Activated CD8-positive, alpha-beta T cell treated with anti-CD3 and anti-CD28 coated beads for 36 hours (primary cell): ENCODE measurements around the gene CEBPG. TPM values are rescaled to one million over a fixed set of nuclear protein-coding genes. Genes with fewer than 3 reads are reported as not detected.

Source experiments
- ATAC-seq: fragments of 200-7000 bp; cut with Tn5 transposase; one replicate; pipeline ENCODE4 v1.10.0; 2021; ENCODE audit warnings: mild to moderate bottlenecking, moderate library complexity
- CTCF ChIA-PET: fragments of 350-600 bp; sonication (Branson Sonifier 250); formaldehyde crosslinking; loops from one replicate; lab custom pipeline; 2021; ENCODE audit warnings: antibody characterized with exemption; lab: Charles Lee
- POLR2A ChIA-PET: fragments of 350-600 bp; sonication (Branson Sonifier 250); formaldehyde crosslinking; loops from one replicate; lab custom pipeline; 2021; ENCODE audit warnings: antibody characterized with exemption; lab: Charles Lee
- DNase-seq: peaks from one replicate; pipeline ENCODE4 v3.0.0-alpha.2; 2020
- H3K27ac Mint-ChIP-seq: one replicate; pipeline ENCODE4 v1.8.0; 2021; ENCODE audit warnings: mild to moderate bottlenecking, mixed read lengths
- H3K27me3 Mint-ChIP-seq: one replicate; pipeline ENCODE4 v1.8.0; 2021; ENCODE audit warnings: mixed read lengths
- H3K36me3 Mint-ChIP-seq: one replicate; pipeline ENCODE4 v1.8.0; 2021; ENCODE audit warnings: low read depth, mixed read lengths
- H3K4me1 Mint-ChIP-seq: one replicate; pipeline ENCODE4 v1.8.0; 2021; ENCODE audit warnings: low read depth, mixed read lengths
- H3K4me3 Mint-ChIP-seq: one replicate; pipeline ENCODE4 v1.8.0; 2021; ENCODE audit warnings: mild to moderate bottlenecking, moderate library complexity, mixed read lengths
- H3K9me3 Mint-ChIP-seq: one replicate; pipeline ENCODE4 v1.8.0; 2021; ENCODE audit warnings: mixed read lengths
- intact Hi-C: fragments of 100-400 bp; cut with micrococcal nuclease; formaldehyde crosslinking; loops from one replicate; pipeline ENCODE4 v1.10.0; 2022
- total RNA-seq, 2 experiments: library from RNA; stranded (reverse); gene quantifications; one replicate each; pipeline ENCODE4 v1.2.3, GENCODE V29; 2021
- TF ChIP-seq, protein P1 (sequence below): fragments of 200-600 bp; IDR thresholded peaks from one replicate; pipeline ENCODE4 v1.8.0; 2022; ENCODE audit warnings: antibody characterized with exemption, mild to moderate bottlenecking

Gene CEBPG
- total RNA-seq, 2 experiments from 2014 or later = 28.3 to 30.1 TPM

DNA sequence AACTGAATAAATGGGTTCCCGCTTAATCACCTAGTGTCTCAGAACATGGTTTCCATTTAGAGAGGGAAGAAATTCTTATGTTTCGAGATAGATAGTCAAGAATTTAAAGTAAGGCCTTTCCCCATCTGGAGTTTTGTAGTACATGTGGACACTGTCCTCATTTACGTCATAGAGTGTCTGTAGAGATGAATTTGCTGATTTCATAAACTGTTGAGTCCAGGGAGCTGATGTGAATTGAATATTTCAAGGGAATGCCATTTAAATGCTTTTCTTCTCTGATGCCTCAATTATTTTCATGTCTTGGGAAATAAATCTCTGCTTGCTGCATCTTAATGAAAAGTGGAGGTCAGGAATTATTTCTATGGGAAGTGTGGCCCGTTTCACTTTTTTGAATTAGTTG lies 9.5 kb downstream of the CEBPG start:
- Mint-ChIP-seq H3K27me3 (no peaks in the 10 kb centered on the region), H3K4me3 (no peak overlapping the region), H3K36me3 (peaks cover 26% of the 10 kb centered on the region), H3K4me1 (peaks cover 26% of the 10 kb centered on the region), H3K9me3 (no peaks in the 10 kb centered on the region), H3K27ac (no peak overlapping the region)
- TF ChIP-seq, protein P1, sequence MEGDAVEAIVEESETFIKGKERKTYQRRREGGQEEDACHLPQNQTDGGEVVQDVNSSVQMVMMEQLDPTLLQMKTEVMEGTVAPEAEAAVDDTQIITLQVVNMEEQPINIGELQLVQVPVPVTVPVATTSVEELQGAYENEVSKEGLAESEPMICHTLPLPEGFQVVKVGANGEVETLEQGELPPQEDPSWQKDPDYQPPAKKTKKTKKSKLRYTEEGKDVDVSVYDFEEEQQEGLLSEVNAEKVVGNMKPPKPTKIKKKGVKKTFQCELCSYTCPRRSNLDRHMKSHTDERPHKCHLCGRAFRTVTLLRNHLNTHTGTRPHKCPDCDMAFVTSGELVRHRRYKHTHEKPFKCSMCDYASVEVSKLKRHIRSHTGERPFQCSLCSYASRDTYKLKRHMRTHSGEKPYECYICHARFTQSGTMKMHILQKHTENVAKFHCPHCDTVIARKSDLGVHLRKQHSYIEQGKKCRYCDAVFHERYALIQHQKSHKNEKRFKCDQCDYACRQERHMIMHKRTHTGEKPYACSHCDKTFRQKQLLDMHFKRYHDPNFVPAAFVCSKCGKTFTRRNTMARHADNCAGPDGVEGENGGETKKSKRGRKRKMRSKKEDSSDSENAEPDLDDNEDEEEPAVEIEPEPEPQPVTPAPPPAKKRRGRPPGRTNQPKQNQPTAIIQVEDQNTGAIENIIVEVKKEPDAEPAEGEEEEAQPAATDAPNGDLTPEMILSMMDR = no peak
- ChIA-PET CTCF (interaction anchor here (1.2 to 2.4 kb wide), 4 partner anchors 24 to 137 kb away, joined by 3 to 6 read pairs (median 4); no protein-coding TSS in a partner anchor), POLR2A (interaction anchor here (0.6 to 1.2 kb wide), 3 partner anchors 9 to 115 kb away, joined by 3 read pairs; partner anchors contain the start of genes CEBPA and CEBPG)
- intact Hi-C loops = no loop called here
- ATAC-seq (no peak), DNase-seq (no peak)

- H3K27ac Mint-ChIP-seq = no peak overlapping the region
- DNase-seq = no peak
- intact Hi-C loops = no loop called here
- H3K36me3 Mint-ChIP-seq = peaks cover 24% of the 10 kb centered on the region
- H3K27me3 Mint-ChIP-seq = no peaks in the 10 kb centered on the region
- no peaks in the 10 kb centered on the region for H3K9me3 Mint-ChIP-seq
- peaks cover 19% of the 10 kb centered on the region for H3K4me1 Mint-ChIP-seq
- ATAC-seq = no peak
- TF ChIP-seq, protein P1 = no peak
- CTCF ChIA-PET = interaction anchor here (1.2 to 1.3 kb wide), 2 partner anchors 23 to 138 kb away, joined by 3 to 4 read pairs; no protein-coding TSS in a partner anchor
- POLR2A ChIA-PET = interaction anchor here (0.5 to 0.9 kb wide), 2 partner anchors 82 to 980 kb away, joined by 3 read pairs; partner anchors contain the start of gene CEBPA
- H3K4me3 Mint-ChIP-seq = no peak overlapping the region
Measured at GRCh38 chr19:33383720-33384292, 10.3 kb downstream of the CEBPG start.

DNA sequence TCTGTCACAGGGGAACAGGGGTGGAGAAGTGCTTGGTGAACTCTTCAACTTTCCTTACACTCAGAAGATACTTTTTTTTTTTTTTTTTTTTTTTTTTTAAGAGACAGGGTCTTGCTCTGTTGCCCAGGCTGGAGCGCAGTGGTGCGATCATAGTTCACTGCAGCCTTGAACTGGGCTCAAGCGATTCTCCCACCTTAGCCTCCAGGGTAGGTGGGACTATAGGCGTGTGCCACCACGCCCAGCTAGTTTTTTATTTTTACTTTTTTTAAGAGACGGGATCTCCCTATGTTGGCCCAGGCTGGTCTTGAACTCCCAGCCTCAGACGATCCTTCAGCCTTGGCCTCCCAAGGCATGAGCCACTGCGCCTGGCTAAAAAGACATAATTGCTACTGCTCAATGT lies 11.5 kb downstream of the CEBPG start:
- no peak for ATAC-seq
- peaks cover 11% of the 10 kb centered on the region for H3K4me1 Mint-ChIP-seq
- TF ChIP-seq, protein P1 = no peak
- no peaks in the 10 kb centered on the region for H3K9me3 Mint-ChIP-seq
- ChIA-PET CTCF (interaction anchor here (2.1 kb wide), 1 partner anchor 22 kb away, joined by 5 read pairs; no protein-coding TSS in a partner anchor), POLR2A (no interaction called here)
- no peaks in the 10 kb centered on the region for H3K27me3 Mint-ChIP-seq
- intact Hi-C loops = no loop called here
- no peak overlapping the region for H3K27ac Mint-ChIP-seq
- peaks cover 13% of the 10 kb centered on the region for H3K36me3 Mint-ChIP-seq
- H3K4me3 Mint-ChIP-seq = no peak overlapping the region
- no peak for DNase-seq

DNA sequence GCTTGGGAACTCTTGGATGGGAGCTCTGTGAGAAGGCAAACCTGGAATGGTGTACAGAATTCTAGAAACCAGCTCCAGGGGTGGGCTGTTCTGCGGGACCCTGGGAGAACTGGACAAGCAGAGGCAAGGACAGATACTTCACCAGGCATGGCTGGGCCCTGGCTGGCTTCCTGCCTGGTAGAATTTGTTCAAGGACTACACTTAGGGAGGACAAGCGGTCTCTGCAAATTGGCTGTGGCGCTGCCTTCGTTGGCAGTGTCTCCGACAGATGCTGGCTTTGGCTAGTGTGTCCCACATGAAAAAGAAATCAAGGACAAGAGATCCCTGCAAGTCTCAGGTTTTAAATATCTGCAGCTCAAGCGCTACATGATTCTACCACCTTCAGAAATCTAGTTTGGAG lies 12.4 kb downstream of the CEBPG start:
- TF ChIP-seq, protein P1 = no peak
- peaks cover 7% of the 10 kb centered on the region for H3K4me1 Mint-ChIP-seq
- peaks cover 10% of the 10 kb centered on the region for H3K36me3 Mint-ChIP-seq
- ATAC-seq (no peak), DNase-seq (no peak)
- H3K4me3 Mint-ChIP-seq = no peak overlapping the region
- H3K9me3 Mint-ChIP-seq = no peaks in the 10 kb centered on the region
- POLR2A ChIA-PET = interaction anchor here (0.7 kb wide), 1 partner anchor 9 kb away, joined by 3 read pairs; no protein-coding TSS in a partner anchor
- H3K27ac Mint-ChIP-seq = no peak overlapping the region
- CTCF ChIA-PET = interaction anchor here (0.7 to 2.1 kb wide), 2 partner anchors 21 to 101 kb away, joined by 3 to 5 read pairs; no protein-coding TSS in a partner anchor
- intact Hi-C loops = no loop called here
- no peaks in the 10 kb centered on the region for H3K27me3 Mint-ChIP-seq

DNA sequence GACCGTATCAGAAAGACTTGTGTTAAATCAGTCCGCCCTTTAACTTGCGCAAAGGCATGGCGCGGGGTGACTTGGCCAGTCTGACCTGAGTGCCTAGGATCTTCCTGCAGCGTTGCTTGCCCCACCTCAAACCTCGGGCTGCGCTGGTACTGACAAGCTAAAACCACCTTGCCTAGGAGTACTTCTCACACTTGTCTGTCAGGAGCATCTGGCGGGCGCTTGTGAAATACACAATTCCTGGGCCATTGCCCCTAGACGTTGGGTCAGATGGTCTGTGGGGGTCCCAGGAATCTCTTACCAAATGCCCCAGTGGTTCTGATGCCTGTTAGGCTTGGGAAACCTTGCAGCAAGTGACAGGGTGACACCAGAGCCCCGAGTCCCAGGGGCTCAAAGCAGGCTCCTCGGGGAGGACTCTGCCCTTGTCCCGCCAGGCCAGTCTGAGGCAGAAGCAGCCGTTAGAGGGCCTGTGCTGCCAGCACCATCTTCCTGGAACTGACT lies 12.9 kb downstream of the CEBPG start:
- Mint-ChIP-seq H3K4me1 (peaks cover 5% of the 10 kb centered on the region), H3K27me3 (no peaks in the 10 kb centered on the region), H3K4me3 (no peak overlapping the region), H3K27ac (no peak overlapping the region), H3K36me3 (peaks cover 5% of the 10 kb centered on the region), H3K9me3 (no peaks in the 10 kb centered on the region)
- ATAC-seq = no peak
- no peak for DNase-seq
- POLR2A ChIA-PET = interaction anchor here (0.7 kb wide), 1 partner anchor 10 kb away, joined by 3 read pairs; no protein-coding TSS in a partner anchor
- CTCF ChIA-PET = interaction anchor here (0.7 to 2.1 kb wide), 2 partner anchors 20 to 102 kb away, joined by 3 to 5 read pairs; no protein-coding TSS in a partner anchor
- TF ChIP-seq, protein P1 = no peak
- intact Hi-C loops = no loop called here
